ENCODE measurements around the gene GPBP1.
"Not testable (repeated sequence)": the region's sequence is repeated elsewhere in the genome, so short reads cannot be mapped to it uniquely, and the experiment has no call there.

The GPBP1 gene, protein sequence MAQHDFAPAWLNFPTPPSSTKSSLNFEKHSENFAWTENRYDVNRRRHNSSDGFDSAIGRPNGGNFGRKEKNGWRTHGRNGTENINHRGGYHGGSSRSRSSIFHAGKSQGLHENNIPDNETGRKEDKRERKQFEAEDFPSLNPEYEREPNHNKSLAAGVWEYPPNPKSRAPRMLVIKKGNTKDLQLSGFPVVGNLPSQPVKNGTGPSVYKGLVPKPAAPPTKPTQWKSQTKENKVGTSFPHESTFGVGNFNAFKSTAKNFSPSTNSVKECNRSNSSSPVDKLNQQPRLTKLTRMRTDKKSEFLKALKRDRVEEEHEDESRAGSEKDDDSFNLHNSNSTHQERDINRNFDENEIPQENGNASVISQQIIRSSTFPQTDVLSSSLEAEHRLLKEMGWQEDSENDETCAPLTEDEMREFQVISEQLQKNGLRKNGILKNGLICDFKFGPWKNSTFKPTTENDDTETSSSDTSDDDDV

DNA sequence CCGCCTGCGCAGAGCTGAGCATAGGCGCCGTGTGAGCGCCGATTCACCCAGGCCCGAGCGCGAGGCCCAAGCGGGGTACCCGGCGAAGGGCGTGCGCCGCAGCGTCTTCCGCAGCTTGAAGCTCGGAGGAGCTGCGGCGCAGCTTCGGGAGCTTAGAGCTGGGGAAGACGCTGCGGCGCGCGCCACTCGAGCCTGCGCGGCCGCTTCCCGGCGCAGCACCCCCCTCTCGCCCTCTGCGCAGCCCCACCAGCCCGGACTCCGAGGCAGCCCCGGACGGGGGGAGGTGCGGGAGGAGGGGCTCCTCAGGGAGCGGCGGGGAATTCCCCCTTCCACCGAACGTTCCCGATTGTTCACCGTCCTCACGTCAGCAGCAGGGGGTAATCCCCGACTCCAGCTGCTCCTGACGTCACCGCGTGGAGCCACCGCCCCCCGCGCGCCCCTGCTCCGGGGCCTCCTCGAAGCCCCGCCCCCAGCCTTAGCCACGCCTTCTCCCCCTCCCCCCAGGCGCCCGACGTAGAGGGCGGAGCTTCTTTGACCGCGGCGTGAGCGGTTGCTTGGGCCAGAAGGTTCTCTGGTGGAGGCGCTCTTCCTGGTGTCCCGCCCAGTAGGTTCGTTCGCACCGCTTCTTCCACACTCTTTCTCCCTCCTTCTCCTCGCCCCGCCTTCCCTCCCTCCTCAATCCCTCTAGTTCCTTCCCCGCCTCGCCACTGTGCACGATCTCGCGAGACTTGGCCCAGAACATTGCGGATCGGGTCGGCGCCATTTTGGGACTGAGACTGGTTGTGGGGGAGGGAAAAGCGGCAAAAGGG lies at the start of gene GPBP1:
GPBP1 (plus strand) TSS at position 741 of the 809 bp plus-strand sequence. CDS start 40,072 bp downstream, outside the sequence.
- peak; percentile 87 for DNase-seq

DNA sequence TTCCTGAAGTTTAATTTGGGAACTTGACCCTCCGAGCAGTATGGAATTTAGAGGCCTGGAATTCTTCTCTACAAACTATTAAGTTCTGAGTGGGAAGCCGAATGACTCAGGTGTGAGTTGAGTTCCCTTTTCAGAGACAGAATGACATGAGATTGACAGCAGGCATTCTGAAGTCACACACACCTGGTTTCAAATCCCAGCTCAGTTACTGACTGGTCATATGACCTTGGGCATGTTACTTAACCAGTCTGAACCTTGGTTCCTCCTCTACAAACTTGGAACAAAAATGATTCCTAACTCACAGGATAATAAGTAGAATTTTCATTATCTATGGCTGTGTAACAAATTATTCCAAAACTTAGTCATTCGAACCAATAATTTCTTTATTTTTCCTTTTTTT lies 45.5 kb upstream of the GPBP1 start:
- DNase-seq, result no peak

DNA sequence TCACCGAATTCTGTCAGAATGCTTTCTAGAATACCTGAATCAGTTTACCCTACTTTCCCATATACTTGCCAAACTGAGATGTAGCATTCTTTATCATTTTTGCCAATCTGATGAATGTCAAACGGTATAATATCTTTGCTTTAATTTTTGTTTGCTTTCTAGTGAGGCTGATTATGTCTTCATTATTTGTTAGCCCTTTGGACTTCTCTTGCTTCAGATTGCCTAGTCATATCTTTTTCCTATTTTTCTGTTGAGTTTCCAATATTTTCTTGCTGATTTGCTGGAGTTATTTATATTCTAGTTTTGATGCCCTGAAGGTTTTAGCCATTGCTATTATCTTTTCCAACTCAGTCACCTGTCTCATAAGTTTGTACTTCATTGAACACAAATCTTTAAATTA lies 40.3 kb upstream of the GPBP1 start:
- no peak for DNase-seq

DNA sequence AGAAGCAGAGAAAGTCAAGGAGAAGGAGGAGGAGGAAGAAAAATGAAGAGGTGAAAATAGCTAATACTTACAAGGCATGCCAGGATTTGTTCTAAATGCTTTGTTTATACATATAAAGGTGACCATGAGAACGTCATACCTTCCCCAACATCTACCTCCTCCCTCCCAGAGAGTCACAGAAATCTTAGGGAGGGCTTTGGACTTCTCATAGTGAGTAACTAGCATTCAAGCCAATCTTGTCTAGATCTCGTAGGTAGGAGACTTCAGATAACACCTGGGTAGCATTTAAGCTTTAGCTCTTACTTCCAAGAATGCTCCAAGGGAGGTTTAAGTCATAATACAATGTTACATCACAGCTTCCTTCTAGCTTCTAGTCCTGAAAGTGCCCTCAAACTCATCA lies 36.5 kb upstream of the GPBP1 start:
- DNase-seq, result no peak

- no peak for DNase-seq
Measured at GRCh38 chr5:57152316-57152715, 21.5 kb upstream of the GPBP1 start.

- no peak for DNase-seq
Measured at GRCh38 chr5:57155033-57155432, 18.8 kb upstream of the GPBP1 start.

GRCh38 chr5:57157131-57157530 lies 16.7 kb upstream of the GPBP1 start:
- no peak for DNase-seq

DNA sequence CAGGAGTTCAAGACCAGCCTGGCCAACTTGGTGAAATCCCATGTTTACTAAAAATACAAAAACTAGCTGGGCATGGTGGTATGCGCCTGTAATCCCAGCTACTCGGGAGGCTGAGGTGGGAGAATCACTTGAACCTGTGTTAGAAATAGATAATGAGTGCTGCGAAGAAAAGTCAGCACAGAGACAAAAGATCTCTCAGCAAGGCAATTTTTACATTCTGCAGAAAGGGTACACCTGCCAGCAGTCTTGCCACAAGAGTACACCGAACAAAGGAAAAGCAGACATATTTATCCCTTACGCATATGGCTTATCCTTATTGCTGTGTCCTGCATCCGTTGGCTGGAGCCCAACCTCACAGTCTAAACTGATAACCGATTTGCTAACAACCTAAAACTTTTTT lies 16.2 kb upstream of the GPBP1 start:
- no peak for DNase-seq

DNA sequence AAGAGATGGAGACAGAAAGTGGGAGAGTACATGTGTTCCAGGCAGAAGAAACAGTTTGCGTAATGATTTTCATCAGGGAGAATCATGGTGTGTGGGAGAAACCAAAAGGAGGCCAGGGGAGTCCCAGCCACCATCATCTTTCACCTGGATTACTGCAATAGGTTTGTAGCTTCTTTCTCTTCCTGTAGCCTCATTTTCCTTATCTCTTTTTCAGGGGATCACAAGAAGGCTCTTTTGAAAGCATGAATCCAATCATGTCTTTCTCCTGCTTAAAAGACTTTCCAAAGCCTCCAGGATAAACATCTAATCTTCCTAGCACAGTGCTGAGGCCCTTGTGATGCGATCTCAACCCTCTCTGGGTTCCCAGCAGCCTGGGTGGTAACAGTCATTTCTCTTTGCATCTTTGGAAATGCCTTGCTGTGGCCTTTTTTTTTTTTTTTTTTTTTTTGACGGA lies 10.3 kb upstream of the GPBP1 start:
- no peak for DNase-seq

GRCh38 chr5:57164124-57164523 lies 9.7 kb upstream of the GPBP1 start:
- DNase-seq, result no peak

GRCh38 chr5:57165171-57165570 lies 8.7 kb upstream of the GPBP1 start:
- not testable (repeated sequence) for DNase-seq

GRCh38 chr5:57166276-57166675 lies 7.6 kb upstream of the GPBP1 start:
- DNase-seq, result no peak

DNA sequence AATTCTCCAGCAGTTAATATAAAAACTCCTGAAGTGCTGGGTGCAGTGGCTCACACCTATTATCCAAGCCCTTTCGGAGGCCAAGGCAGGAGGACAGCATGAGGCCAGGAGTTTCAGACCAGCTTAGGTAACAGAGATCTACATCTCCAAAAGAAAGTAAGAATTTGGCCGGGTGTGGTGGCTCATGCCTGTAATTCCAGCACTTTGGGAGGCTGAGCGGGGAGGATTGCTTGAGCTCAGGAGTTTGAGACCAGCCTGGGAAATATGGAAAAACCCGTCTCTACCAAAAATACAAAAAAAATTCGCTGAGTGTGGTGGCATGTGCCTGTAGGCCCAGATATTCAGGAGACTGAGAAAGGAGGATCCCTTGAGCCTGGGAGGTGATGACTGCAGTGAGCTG lies 6.7 kb upstream of the GPBP1 start:
- no peak for DNase-seq

DNA sequence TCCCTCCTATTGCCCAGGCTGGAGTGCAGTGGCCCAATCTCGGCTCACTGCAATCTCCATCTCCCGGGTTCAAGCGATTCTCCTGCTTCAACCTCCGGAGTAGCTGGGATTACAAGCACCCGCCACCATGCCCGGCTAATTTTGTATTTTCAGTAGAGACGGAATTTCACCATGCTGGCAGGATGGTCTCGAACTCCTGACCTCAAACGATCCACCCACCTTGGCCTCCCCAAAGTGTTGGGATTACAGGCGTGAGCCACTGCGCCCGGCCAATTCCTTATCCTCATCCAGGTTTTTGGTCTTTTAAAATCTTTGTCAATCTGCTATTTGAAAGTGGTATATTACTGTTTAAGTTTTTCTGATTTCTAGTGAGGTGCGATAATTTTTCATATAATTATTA lies 3.7 kb upstream of the GPBP1 start:
- DNase-seq, result not testable (repeated sequence)

DNA sequence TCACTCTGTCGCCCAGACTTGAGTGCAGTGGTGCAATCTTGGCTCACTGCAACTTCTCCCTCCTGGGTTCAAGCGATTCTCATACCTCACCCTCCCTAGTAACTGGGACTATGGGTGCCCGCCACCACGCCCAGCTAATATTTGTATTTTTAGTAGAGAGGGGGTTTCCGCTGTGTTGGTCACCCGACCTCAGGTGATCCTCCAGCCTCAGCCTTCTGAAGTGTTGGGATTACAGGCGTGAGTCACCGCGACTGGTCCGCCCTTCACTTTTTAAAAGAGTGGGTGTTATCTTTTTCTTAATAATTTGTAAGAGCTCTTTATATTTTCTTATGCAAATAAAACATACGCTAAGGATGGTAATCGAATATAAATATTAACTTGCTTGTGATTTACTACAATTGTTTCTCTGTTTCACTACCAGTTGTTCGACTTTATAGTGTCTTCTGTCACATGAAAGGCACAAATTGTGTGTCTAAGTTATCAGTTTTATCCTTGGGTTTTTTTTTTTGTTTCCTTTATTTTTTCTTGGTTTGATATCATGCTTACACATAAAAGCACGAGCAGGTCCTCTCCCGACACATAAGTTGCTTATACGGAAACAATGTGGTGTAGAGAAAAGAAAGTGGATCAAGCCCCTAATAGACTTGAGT lies 1.9 kb upstream of the GPBP1 start:
- no peak for DNase-seq

DNA sequence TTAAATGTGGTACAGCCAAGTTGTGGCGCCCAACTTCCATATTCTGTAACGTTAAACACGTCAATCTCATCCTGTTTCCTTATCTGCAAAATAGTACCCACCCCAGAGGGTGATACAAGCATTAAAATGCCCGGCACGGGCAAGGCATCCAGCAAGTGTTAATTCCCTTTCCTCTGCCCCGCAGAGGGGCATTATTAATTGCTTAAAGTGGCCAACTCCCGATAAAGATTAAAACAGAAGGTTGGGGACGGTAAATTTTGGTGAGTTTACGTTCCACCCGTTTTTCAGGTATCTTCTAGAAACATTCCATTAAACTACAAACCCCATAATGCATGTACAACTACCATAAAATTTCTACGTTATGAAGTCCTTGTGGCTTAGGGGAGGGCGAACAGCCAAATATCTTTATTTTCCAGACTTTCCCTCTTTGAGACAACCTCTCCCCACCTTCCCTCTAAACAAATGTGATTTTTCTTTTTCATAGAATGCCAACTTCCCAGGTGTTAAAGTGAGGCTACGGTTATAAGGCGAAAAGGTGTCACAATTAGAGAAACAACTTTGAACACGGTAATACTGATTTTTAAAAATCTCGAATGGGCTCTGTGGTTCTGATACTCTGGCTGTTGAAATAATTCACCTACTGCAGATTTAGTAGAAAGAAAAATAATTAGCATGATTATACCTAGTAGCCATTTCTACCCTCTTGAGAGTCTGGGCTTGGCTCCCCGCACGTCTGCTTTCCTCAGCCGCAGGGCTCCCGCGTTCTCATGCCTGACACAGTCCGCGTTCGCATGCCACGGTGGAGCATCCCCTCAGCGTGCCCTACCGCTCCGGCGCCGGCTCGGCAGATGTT lies 1.2 kb upstream of the GPBP1 start:
- no peak for DNase-seq

- DNase-seq, result no peak
Measured at GRCh38 chr5:57174128-57174889, 450 bp downstream of the GPBP1 start.

- no peak for DNase-seq
Measured at GRCh38 chr5:57174890-57175510, 1.1 kb downstream of the GPBP1 start.

DNA sequence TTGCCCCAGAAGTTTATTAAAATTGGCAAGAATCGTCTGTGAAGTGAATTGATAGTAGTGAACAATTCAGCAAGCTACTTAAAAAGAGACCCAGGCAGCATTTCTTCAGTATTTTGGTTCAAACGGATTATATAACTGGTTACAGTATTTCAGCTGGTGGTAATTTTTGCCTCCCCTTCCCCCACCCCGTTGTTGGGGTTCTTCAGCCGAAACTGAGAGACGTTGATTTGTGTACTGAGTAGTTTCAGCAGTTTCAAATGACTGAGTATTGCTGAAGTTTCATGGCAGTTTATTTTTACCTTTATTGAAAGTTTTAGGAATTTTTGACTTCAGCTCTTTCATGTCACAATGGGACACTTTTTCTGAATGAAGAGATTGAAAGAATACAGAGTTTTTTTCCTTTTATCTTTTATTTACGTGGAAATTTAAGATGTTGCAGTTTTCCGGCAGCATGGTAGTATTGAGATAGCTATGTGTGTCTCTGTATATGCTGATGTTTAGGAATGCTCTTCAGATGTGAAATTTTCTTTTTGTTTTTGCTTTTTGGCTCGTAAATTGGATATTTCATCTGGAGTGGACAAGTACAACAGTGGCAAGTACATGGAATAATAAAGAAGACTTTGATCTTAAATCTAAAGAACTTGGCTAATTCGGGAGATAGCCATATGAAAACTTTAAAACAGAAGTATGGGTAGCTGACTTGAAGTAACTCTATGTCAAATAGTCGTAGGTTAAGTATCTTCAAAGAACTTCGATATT lies 1.9 kb downstream of the GPBP1 start:
- no peak for DNase-seq

GRCh38 chr5:57176350-57176857 lies 2.5 kb downstream of the GPBP1 start:
- no peak for DNase-seq

Measured in NCI-H1436 treated with DMSO at 0.1 percent for 48 hours (cell line).